SH-SY5Y (cell line): ENCODE results near the gene TACR1.

Experiments
- GATA2 ChIP-seq: IDR thresholded peaks from 2 replicates; pipeline ENCODE4 v1.6.1; 2011; ENCODE audit warnings: mild to moderate bottlenecking, low read depth, low read length
- GATA3 ChIP-seq: IDR thresholded peaks from 2 replicates; pipeline ENCODE4 v1.6.1; 2011; ENCODE audit warnings: low read depth, mild to moderate bottlenecking, low read length, moderate library complexity

DNA sequence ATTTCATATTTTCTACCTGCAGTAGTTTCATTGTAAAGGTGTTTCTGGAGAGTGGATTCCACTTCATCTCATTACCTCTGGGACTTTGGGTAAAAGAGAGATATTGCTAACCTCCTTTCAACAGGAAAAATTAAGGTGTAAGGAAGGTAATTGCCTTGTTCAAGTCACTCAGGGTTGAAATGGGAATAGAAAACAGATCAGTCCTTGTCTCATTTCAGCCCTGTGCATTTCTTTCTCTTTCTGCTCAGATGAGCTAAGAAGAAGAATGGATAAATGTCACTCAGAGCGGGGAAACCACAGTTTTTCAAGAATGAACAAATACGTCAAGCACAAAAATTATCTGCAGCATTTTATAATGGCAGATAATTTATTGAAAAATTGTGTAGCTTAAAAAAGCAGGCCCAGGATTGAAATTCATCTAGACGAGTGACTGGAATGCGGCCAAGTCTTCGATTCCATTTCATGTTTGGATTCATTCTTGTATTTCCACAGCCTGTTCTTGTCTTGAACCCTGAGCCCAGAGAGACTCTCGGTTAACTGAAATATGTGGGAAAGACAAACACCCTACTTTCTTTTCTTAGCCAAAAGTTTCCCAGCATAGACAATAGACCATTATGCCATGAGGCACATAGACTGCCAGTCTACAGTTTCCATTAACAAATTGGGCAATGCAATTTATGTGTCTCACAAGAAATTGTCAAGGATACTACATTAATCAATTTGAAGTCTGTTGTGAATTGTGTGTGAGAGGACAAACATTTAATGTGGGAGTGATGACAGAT, 133.0 kb downstream of the TACR1 start:
- TF ChIP-seq GATA2 (no peak), GATA3 (no peak)
